Measurements from ENCODE around the gene AFG1L.
"Not testable (repeated sequence)": the region's sequence is repeated elsewhere in the genome, so short reads cannot be mapped to it uniquely, and the experiment has no call there.

Gene AFG1L

GRCh38 chr6:108523697-108524096 lies 228.8 kb downstream of the AFG1L start:
- no peaks in the 10 kb centered on the region for H3K9me3 Mint-ChIP-seq
- H3K36me3 Mint-ChIP-seq = peaks cover 2% of the 10 kb centered on the region
- no peak overlapping the region for H3K4me3 Mint-ChIP-seq
- no peak overlapping the region for H3K27ac Mint-ChIP-seq
- H3K27me3 Mint-ChIP-seq = no peaks in the 10 kb centered on the region
- H3K4me1 Mint-ChIP-seq = no peaks in the 10 kb centered on the region

DNA sequence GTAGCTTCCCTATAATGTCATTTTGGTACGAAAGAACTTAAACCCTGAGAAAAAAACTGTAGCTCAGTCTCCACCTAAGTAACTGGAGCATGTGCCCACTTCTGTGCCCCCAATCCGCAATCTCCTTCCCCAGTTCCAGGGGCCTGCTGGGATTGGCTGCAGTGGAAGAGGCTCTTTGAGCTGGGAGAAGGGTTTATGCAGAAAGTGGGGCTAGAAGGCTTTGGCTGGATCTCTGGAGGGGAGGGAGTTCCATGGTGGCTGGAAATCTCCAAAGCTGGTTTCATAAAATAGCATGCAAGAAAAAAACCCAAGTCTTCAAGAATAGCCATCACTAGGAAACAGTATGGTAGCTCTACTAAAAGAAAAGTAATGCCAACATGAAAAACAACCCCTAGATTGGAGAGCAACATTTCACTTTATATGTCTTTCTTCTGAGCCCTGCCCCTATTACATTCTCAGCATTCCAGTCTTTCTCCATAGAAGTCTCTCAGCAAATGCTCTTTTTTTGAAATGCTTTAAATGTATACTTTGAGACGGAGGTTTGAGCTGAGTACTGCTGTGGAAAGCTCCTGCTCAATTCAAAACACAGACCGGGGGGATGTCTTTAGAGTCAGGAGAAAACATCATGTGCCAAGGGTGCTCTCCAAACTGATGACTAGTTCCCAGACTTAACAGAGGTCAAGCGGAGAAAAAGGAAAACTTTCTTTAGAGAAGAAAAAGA lies 229.8 kb downstream of the AFG1L start:
- Mint-ChIP-seq H3K9me3 (no peaks in the 10 kb centered on the region), H3K27me3 (no peaks in the 10 kb centered on the region), H3K36me3 (peaks cover 2% of the 10 kb centered on the region), H3K4me1 (no peaks in the 10 kb centered on the region), H3K4me3 (no peak overlapping the region), H3K27ac (no peak overlapping the region)

- Mint-ChIP-seq H3K4me3 (no peak overlapping the region), H3K36me3 (peaks cover 2% of the 10 kb centered on the region), H3K9me3 (no peaks in the 10 kb centered on the region), H3K4me1 (no peaks in the 10 kb centered on the region), H3K27ac (no peak overlapping the region), H3K27me3 (no peaks in the 10 kb centered on the region)
Observed at GRCh38 chr6:108526739-108527174, 231.9 kb downstream of the AFG1L start.

- H3K27me3 Mint-ChIP-seq = no peaks in the 10 kb centered on the region
- H3K9me3 Mint-ChIP-seq = no peaks in the 10 kb centered on the region
- H3K4me3 Mint-ChIP-seq = no peak overlapping the region
- no peak overlapping the region for H3K27ac Mint-ChIP-seq
- no peaks in the 10 kb centered on the region for H3K36me3 Mint-ChIP-seq
- H3K4me1 Mint-ChIP-seq = no peaks in the 10 kb centered on the region
Observed at GRCh38 chr6:108528878-108529277, 234.0 kb downstream of the AFG1L start.

DNA sequence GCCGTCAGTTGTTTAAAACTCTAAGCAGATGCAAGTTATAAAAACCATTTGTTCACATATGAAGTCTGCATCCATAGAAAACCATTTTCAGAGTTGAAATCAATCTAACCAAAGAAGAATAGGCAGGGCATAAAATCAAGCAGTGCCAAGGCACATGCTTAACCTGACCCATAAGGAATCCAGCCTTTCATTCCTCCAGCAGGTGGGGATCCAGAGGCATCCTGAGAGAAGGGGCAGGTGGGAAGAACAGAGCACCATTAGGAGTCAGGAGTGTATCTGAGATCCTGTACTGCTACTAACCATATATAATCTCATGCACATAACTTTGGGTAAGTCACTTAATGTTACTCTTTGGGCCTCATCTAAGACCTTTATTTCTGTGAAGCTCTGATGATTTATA lies 236.5 kb downstream of the AFG1L start:
- Mint-ChIP-seq H3K27ac (no peak overlapping the region), H3K4me3 (no peak overlapping the region), H3K27me3 (no peaks in the 10 kb centered on the region), H3K4me1 (no peaks in the 10 kb centered on the region), H3K36me3 (no peaks in the 10 kb centered on the region), H3K9me3 (no peaks in the 10 kb centered on the region)

DNA sequence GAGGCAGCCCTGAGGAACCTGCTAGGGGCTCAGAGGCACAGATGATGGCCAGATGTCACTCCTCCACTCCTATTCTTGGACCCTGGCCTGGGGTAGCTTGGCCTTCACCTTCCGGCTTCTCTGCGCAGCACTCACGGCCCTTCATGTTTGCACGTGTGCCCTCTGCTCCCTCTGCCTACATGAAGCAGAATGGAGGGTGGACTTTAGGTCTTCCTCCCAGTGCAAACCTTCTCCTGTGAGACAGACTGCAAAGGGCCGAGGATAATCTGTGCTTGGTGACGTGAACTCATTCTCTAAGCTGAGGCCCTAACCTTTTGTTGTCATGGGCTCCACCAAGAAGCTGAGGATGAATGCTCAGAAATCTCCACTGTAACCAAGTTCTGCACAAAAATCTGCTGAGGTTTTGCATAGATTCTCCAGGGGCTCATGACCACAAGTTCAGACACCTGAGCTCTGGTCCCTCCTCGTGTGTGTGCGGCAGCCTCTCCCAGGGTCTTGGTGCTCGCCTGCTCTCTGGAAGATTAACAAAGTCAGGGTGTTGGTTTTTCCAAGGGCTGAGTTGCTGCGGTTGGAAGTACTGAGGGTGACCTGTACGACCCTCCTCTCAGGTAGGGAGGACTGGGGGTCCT lies 240.4 kb downstream of the AFG1L start:
- H3K27me3 Mint-ChIP-seq = no peaks in the 10 kb centered on the region
- no peaks in the 10 kb centered on the region for H3K9me3 Mint-ChIP-seq
- no peaks in the 10 kb centered on the region for H3K36me3 Mint-ChIP-seq
- no peak overlapping the region for H3K27ac Mint-ChIP-seq
- no peaks in the 10 kb centered on the region for H3K4me1 Mint-ChIP-seq
- H3K4me3 Mint-ChIP-seq = no peak overlapping the region

GRCh38 chr6:108535920-108536535 lies 241.2 kb downstream of the AFG1L start:
- not testable (repeated sequence) for H3K9me3 Mint-ChIP-seq, H3K4me3 Mint-ChIP-seq, H3K36me3 Mint-ChIP-seq, H3K27ac Mint-ChIP-seq, H3K4me1 Mint-ChIP-seq, H3K27me3 Mint-ChIP-seq

- H3K36me3 Mint-ChIP-seq = no peaks in the 10 kb centered on the region
- no peaks in the 10 kb centered on the region for H3K9me3 Mint-ChIP-seq
- H3K27me3 Mint-ChIP-seq = no peaks in the 10 kb centered on the region
- H3K4me1 Mint-ChIP-seq = peaks cover 15% of the 10 kb centered on the region
- H3K4me3 Mint-ChIP-seq = peak overlapping the region; percentile 8
- no peak overlapping the region for H3K27ac Mint-ChIP-seq
Observed at GRCh38 chr6:108541843-108542759, 247.2 kb downstream of the AFG1L start.

- Mint-ChIP-seq H3K27me3 (no peaks in the 10 kb centered on the region), H3K36me3 (no peaks in the 10 kb centered on the region), H3K4me1 (peaks cover 15% of the 10 kb centered on the region), H3K4me3 (no peak overlapping the region), H3K27ac (no peak overlapping the region), H3K9me3 (no peaks in the 10 kb centered on the region)
Observed at GRCh38 chr6:108543175-108543940, 248.5 kb downstream of the AFG1L start.

DNA sequence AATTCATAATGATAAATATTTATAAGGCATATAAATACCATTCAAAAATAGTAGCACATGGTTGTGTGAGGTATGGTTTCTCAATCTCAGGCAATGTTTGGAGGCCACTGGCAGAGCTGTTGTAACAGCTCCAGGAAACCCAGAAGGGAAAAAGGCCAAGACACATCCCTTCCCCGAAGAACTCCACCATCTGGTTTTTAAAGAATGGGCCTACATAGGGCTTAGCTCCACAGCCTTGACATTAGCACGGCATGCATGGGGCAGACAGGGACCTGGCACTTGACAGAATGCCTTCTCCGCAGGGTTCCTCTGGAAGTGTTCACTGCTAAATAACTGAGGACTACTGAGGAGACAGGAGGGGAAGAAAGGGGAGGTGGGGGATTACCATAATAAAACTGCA lies 249.8 kb downstream of the AFG1L start:
- Mint-ChIP-seq H3K4me1 (peaks cover 15% of the 10 kb centered on the region), H3K4me3 (no peak overlapping the region), H3K27ac (no peak overlapping the region), H3K27me3 (no peaks in the 10 kb centered on the region), H3K36me3 (no peaks in the 10 kb centered on the region), H3K9me3 (no peaks in the 10 kb centered on the region)

- H3K36me3 Mint-ChIP-seq = no peaks in the 10 kb centered on the region
- H3K27ac Mint-ChIP-seq = peak overlapping the region; percentile 35
- H3K27me3 Mint-ChIP-seq = no peaks in the 10 kb centered on the region
- H3K4me1 Mint-ChIP-seq = peaks cover 15% of the 10 kb centered on the region
- no peak overlapping the region for H3K4me3 Mint-ChIP-seq
- no peaks in the 10 kb centered on the region for H3K9me3 Mint-ChIP-seq
Observed at GRCh38 chr6:108546079-108547049, 251.5 kb downstream of the AFG1L start.

DNA sequence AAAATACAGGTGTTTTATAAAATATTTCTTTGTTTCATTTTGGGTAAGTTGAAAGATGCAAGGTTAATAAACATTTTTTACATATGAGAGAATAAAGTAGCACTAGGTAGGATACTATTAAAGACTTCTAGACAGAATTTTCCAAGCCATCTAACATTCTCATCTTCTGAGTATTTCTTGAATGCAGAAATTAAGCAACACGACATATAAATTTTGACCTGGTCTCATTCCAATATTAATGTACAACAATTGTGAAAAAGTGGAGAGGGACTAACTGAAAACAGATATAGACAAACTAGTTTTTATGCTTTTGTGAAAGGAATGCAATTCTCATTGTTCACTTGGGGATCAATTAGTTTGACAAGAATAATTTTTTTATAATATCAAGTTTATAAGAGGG lies 254.4 kb downstream of the AFG1L start:
- peaks cover 2% of the 10 kb centered on the region for H3K27me3 Mint-ChIP-seq
- H3K4me1 Mint-ChIP-seq = peaks cover 7% of the 10 kb centered on the region
- no peaks in the 10 kb centered on the region for H3K9me3 Mint-ChIP-seq
- no peak overlapping the region for H3K27ac Mint-ChIP-seq
- no peak overlapping the region for H3K4me3 Mint-ChIP-seq
- no peaks in the 10 kb centered on the region for H3K36me3 Mint-ChIP-seq

- H3K27me3 Mint-ChIP-seq = peaks cover 2% of the 10 kb centered on the region
- H3K4me1 Mint-ChIP-seq = peaks cover 7% of the 10 kb centered on the region
- H3K9me3 Mint-ChIP-seq = no peaks in the 10 kb centered on the region
- H3K27ac Mint-ChIP-seq = no peak overlapping the region
- H3K4me3 Mint-ChIP-seq = no peak overlapping the region
- H3K36me3 Mint-ChIP-seq = no peaks in the 10 kb centered on the region
Observed at GRCh38 chr6:108549741-108550140, 254.9 kb downstream of the AFG1L start.

- H3K4me3 Mint-ChIP-seq = no peak overlapping the region
- peaks cover 2% of the 10 kb centered on the region for H3K27me3 Mint-ChIP-seq
- H3K4me1 Mint-ChIP-seq = peaks cover 7% of the 10 kb centered on the region
- no peaks in the 10 kb centered on the region for H3K36me3 Mint-ChIP-seq
- H3K9me3 Mint-ChIP-seq = no peaks in the 10 kb centered on the region
- no peak overlapping the region for H3K27ac Mint-ChIP-seq
Observed at GRCh38 chr6:108550256-108550655, 255.4 kb downstream of the AFG1L start.

Measured in activated naive CD4-positive, alpha-beta T cell treated with anti-CD3 and anti-CD28 coated beads, Interleukin-2, amount 50 U/mL, for 24 hours (primary cell).